Measurements from ENCODE around the gene RALGPS1.

GRCh38 chr9:127139071-127139731 is 224.6 kb downstream of the RALGPS1 start:
- TF ChIP-seq CTCF (IDR thresholded peaks at IDR 0.05) = no peak
- no peak for TF ChIP-seq POLR2AphosphoS5 (IDR thresholded peaks at IDR 0.05; ENCODE audit: insufficient read depth in 1 of 2, low read depth in 1 of 2)
- no peak for TF ChIP-seq POLR2A (IDR thresholded peaks at IDR 0.05)

Measured in vagina (tissue), 2 donors.